ENCODE data around the gene CREB3L2.
"Not testable (repeated sequence)": the region's sequence is repeated elsewhere in the genome, so short reads cannot be mapped to it uniquely, and the experiment has no call there.

The CREB3L2 gene

DNA sequence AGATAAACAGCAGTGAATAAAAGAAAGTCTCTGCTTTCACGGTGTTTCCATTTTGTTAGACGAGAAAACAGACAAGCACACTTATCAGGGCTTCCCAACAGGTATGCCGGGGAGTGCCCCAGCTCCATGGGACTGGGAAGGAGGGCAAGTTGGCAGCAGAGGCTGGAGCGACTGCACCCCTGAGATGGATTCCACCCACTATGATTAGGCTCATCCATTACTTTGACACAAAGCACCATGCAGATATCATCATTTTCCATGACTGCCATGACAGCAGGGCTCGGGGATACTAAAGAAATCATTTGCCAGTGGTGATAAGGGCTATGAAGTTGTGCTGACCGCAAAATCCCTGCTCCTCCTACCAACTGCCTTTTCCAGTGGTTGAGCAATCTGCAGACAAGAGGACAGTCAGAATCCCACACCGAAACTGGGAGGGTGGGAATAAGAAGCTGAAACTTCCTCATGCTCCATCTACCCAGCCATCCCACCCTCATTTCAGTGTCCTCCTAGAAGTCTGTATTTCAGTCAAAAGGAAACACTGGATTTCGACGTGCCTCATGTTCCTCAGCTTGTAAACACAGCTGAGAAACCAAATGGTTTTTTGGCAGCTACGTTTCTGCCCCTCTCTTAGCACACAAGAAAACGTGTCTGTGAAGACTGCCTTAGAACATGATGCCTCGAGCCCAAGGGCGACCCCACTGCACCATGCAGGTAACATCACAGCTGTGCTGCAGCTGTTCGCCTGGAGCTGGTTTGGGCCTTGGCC, 15.5 kb downstream of the CREB3L2 start:
- DNase-seq = no peak

- no peak for DNase-seq
Observed at GRCh38 chr7:137985897-137986251, 16.0 kb downstream of the CREB3L2 start.

DNA sequence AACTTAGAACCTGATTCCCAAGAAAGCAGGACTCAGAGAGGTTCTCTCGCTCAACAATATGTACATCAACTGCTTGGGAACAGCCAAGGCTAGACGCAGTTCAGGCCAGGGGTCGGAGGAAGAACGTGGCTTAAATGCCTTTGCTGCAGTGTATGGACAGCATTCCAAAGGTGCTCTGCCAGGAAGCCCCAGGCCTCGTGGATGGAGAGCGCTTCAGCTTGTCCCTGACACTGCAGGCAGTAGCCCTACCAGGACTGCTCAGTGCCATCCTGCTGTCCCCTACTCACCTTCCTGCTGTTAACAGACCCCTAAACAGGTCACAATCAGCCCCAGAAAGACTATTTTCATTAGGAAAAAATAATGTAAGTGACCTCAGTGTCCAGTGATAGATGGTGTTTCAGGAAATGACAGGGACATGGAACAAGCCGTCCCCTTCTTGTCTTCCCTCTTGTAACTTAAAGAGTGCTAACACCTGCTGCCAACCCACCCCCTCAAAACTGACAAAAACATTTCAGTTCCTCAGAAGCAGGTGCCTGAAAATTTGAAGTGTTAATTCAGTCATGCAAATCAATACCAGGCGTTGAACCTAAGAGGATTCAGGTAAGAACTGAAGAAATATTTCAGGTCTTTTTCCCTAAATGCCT, 16.5 kb downstream of the CREB3L2 start:
- no peak for DNase-seq

GRCh38 chr7:137984181-137985041, 17.5 kb downstream of the CREB3L2 start:
- no peak for DNase-seq

GRCh38 chr7:137983323-137984008, 18.4 kb downstream of the CREB3L2 start:
- DNase-seq = no peak

GRCh38 chr7:137982394-137982793, 19.5 kb downstream of the CREB3L2 start:
- DNase-seq = not testable (repeated sequence)

GRCh38 chr7:137981668-137982067, 20.2 kb downstream of the CREB3L2 start:
- DNase-seq = no peak

- no peak for DNase-seq
Observed at GRCh38 chr7:137981175-137981574, 20.7 kb downstream of the CREB3L2 start.

GRCh38 chr7:137980308-137980707, 21.6 kb downstream of the CREB3L2 start:
- no peak for DNase-seq

DNA sequence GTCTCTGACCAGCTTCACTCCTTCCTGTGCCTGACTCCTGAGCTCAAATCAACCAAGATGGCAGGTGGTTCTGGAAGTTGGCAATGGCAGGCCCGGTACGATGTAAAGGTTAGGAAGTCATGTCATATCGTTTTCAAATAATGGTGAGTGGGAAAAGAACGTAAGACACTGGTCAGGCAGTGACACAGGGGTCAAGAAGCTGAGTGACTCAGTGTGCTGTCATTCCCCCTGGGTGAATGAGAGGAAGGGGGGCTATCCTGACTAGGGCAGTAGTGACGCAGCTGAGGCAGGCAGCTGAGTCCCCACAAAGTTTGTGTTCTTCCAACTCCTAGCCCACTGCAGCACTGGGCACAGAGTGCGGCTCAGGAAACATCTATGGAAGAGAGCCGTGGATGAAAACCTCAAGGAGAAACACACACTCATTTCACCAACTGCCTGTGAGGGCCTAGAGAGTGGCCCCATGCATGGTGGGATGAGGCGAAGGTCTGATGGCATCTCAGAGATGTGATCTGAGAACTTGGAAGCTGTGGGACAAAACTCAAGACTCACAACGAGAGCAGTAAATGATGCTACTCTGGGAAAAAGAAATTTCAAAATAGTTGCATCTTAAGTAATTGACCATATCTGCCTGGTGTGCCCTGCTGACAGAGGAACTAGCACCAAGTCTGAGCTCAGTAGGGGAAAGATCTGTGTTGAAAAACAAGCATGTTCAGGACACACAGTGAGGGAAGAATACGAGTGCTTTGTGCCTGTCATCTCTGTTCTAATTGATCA, 23.2 kb downstream of the CREB3L2 start:
- no peak for DNase-seq

- DNase-seq = no peak
Observed at GRCh38 chr7:137977173-137977572, 24.7 kb downstream of the CREB3L2 start.

DNA sequence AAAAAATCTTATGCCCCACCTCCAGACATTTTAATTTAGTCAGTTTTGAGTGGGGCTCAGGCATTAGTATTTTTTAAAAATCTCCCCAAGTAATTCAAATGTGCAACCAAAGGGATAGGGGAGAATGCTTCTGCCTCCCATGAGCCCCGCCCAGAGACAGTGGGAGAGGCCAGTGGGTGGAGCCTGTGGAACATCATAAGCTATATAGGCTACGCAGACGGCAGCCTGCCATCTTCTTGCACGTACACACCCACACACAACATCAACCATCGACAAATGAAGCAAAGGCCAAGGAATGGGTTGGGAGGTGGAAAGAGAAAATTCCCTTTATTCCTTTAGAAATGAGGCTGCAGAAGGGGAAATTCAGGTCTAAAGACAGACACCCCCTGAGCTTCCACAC, 25.2 kb downstream of the CREB3L2 start:
- no peak for DNase-seq

GRCh38 chr7:137976232-137976631, 25.7 kb downstream of the CREB3L2 start:
- DNase-seq = no peak

DNA sequence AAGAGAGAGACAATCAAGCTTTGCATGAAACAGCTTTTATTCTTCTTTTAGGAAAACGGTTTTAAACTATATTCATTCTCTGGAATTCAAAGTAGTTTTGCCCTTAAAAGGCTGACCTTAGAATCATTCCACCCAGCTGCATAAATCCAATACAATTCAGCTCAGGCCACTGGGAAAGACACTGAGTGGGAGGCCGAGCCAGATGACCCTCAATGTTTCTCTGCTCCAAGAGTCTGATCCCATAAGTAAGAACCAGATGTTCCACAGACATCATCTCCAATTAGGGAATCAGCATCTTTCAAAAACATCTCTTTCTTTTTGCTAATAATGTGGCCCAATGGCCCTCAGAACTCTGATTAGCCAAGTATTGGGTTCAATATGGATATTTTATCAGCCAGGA, 26.1 kb downstream of the CREB3L2 start:
- no peak for DNase-seq

DNA sequence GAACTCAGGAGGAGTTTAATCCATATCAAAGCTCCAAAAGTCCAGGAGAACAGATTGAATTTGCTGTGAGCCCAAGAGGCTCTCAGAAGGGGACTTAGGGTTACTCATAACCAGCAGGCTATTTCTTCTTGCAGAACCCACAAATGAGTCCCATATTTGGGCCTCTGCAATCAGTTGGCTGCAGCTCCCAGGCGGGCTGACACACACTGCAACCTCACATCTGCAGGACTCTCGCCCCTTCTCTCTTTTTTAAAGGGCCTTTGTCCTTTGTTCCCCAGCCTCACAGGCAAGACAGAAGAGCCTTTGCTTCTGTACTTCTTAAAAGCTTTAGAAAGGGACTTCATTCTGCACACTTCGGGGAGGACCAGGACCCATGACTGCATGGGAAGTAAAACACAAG, 26.7 kb downstream of the CREB3L2 start:
- DNase-seq = no peak

GRCh38 chr7:137974766-137975165, 27.1 kb downstream of the CREB3L2 start:
- no peak for DNase-seq

GRCh38 chr7:137970253-137970975, 31.5 kb downstream of the CREB3L2 start:
- DNase-seq = no peak

DNA sequence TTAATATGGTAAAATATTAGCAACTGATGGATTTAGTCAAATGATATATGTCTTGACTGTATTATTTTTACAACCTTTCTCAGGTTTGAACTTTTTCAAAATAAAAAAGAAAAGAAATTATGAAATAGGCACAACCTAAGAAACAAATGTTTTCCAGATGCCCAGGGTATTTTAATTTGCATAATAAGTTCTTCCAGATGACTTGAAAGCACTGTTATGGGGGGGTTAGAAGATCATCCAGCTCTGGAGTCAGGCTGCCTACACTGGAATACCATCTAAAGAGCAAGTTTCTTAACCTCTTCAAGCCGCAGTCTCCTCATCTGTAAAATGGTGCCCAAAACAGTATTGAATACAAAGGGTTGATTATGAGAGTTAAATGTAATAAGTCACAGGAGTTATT, 32.1 kb downstream of the CREB3L2 start:
- DNase-seq = no peak

- no peak for DNase-seq
Observed at GRCh38 chr7:137968890-137969289, 33.0 kb downstream of the CREB3L2 start.

DNA sequence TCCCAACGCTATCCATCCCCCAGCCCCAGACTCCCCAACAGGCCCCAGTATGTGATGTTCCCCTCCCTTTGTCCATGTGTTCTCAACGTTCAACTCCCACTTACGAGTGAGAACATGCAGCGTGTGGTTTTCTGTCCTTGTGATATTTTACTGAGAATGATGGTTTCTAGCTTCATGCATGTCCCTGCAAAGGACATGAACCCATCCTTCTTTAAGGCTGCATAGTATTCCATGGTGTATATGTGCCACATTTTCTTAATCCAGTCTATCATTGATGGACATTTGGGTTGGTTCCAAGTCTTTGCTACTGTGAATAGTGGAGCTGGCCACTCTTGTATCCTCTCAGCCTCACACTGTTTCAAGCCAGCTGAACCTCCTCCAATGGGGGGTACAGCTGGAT, 33.5 kb downstream of the CREB3L2 start:
- not testable (repeated sequence) for DNase-seq

Data from T-helper 2 cell (primary cell).